ENCODE data around the gene MOXD1.
"Not testable (repeated sequence)": the region's sequence is repeated elsewhere in the genome, so short reads cannot be mapped to it uniquely, and the experiment has no call there.

MOXD1 gene

DNA sequence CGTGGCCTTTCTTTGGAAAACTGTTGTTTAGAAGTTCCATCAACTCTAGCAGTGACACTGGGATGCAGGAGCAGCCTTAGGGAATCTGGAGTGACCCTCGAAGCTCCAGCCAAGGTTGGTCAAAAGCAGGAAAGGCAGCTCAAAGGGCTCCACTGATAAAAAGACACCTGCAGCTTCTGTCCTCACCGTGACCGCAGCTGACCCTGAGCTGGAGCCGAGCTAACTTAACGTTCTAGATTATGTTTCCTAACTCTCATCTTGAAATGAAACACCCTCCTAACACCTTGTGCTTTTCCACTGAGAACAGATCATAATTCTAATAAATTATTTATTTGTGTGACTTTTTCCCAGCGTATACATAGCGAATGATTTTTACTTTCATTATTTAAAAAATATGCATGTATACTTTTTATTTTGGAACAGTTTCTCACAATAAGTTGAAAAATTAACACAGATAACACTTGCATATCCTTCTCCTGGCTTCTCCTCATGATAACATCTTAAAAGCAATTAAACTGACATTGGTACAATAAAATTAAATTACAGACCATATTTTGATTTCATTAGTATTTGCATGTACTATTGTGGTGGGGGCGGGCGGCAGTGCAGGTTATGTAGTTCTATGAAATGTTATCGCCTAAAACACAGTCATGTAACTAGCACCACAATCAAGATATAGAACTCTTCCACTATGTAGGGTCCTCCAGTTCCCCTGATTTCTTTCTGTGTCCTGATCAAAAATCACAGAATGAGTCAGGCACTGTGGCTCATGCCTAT is 116.1 kb downstream of the MOXD1 start:
- no peak for DNase-seq (ENCODE audit: low read depth in 2 of 3, low spot score in 1 of 3)

DNA sequence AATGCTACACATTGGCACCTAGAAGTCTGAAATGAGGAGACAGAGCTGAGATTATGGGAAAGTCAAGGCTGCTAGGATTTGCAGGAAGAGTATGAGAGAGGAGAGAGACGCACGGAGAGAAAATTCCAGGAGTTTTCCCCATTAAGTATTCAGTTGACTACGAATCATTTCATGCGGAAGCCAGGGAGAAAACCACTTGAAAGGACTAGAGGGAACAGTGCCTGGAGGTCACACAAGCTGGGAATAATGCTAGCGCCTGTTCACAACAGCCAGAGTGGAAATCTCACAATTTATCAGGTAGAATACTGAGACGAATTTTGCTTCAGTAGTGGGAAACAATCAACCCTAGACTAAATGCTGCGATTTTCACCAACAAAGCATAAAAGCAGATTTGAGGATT is 118.6 kb downstream of the MOXD1 start:
- DNase-seq (ENCODE audit: low read depth in 2 of 3, low spot score in 1 of 3) = no peak

DNA sequence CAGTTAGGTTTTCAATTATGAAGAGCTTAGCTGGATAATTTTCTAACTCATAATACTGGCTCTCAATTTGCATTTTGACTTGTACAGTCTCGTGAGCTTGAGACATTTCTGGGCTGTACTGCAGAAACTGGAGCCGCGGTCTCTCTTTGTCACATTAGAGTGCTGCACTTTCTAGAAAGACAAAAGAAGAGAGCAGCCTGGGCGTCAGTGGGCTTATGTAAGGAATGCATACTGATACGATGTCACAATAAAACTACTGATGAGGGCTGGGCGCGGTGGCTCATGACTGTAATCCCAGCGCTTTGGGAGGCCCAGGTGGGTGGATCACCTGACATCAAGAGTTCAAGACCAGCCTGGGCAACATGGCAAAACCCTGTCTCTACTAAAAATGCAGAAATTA is 120.8 kb downstream of the MOXD1 start:
- DNase-seq (ENCODE audit: low read depth in 2 of 3, low spot score in 1 of 3) = no peak

DNA sequence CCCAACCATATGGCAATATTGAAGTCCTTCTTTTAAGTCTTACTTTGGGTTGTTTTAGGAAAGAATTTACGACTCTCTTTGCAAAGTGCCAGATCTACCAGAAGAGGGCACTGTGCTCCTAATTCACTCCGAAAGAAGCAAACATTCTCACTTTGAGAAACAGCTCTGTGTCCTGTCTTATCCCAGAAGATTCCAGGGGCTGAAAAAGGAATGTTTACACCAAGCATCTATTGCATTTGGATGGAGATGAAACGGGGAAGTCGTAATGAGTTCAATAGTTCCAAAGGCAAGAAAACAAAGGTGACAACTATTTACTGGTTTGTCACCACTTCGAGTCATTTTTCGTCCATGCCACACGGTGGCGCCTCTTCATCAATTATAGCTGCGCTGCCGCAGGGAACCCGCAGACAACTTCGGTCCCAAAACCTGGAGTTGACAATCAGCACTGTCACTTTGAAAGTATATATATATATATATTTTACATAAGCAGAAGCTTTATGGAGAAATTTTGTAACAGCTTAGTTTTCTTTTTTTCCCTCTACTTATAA is 121.6 kb downstream of the MOXD1 start:
- peak; percentile 49 to 66 (median 61) for DNase-seq (ENCODE audit: low read depth in 2 of 3, low spot score in 1 of 3)

DNA sequence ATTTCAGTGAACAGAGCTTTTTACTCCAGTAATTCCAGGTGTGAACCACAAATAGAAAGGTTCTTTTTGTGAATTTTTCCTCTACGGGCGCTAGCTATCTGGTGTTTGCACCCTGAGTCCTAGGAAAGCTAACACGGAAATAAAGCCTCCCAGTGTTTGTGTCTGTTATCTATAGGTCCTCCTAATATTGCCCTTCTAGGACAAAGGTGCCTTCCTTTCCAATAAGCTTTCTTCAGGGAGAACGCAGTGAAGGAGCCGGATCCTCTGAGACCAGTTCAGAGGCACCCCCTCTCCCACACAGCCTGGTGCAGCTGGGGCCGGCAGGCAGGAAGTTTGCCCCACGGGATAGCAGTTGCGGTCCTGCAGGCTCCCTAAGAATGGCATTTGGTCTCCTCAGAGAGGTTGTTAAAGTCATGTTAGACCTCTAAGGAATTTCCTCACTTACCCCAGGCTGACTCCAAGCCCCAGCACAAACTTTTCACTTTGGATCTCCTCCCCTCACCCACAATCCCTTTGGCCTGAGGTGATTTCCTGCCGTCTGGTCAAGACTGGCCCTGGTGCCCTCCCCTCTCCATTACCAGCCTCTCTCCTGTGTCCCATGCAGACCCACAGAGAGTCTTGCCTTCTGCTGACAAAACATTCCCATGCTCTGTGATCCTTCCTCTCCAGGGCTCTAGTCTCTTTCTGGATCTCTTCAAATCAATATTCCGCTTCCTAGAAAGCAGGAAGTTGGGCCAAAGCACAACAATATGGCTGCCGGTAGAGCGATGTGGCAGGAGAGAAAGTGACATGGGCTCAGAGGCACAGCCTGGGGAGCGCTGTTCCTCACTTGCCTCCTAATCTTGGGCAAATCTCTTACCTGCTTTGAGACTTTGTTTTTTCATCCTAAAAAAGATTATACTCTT is 126.0 kb downstream of the MOXD1 start:
- DNase-seq (ENCODE audit: low read depth in 2 of 3, low spot score in 1 of 3) = no peak

DNA sequence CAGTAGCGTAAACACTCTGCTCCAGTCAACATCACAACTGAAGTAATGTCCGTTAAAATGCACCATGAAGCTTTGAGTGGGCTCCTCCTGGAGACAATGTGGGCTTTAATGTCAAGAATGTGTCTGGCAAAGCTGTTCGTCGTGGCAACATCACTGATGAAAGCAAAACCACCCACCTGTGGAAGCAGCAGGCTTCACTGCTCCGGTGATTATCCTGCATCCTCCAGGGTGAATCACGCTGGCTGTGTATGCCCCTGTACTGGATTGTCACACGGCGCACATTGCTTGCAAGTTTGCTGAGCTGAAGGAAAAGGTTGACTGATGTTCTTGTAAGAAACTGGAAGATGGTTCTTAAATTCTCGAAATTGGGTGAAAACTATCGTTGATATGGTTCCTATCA is 128.5 kb downstream of the MOXD1 start:
- DNase-seq (ENCODE audit: low read depth in 2 of 3, low spot score in 1 of 3) = no peak

DNA sequence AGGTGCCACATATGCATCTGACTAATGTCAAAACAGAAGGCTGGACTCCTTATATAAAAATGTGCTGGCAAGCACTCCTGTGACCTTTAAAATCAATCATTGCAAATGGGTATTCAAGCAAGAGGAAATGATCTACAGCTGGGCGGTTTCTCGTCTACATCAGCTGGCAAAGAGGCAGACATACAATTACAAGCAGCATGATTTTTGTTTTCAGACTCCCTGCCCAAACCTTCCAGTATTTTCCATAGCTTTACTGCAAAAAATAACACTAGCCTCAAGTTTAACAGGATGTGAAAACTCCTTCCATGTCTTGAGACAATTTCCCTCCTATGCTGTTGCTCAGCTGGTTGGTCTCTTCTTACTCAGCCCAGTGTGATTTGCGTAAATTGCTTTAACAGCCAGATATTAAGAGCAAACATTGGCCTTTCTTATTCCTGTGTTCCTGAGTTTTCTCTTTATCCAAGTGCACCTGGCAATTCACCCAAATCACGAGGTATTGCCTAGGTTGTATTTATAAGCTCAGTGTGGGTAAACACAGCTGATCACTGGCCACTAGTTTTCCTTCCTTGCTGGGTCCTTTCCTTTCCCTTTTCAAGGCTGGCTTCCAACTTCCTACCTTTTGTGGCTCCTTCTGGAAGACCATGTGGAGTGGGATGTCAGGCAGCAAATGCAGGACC is 130.4 kb downstream of the MOXD1 start:
- no peak for DNase-seq (ENCODE audit: low read depth in 2 of 3, low spot score in 1 of 3)

DNA sequence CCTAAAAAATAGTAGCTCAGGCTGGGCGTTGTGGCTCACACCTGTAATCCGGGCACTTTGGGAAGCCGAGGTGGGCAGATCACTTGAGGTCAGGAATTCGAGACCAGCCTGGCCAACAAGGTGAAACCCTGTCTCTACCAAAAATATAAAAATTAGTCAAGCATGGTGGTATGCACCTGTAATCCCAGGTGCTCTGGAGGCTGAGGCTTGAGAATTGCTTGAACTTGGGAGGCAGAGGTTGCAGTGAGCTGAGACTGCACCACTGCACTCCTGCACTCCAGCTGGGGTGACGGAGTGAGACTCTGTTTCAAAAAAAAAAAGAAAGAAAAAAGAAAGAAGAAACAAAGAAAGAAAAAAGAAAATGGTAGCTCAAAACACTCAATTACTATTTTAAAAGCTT is 132.6 kb downstream of the MOXD1 start:
- not testable (repeated sequence) for DNase-seq (ENCODE audit: low read depth in 2 of 3, low spot score in 1 of 3)

DNA sequence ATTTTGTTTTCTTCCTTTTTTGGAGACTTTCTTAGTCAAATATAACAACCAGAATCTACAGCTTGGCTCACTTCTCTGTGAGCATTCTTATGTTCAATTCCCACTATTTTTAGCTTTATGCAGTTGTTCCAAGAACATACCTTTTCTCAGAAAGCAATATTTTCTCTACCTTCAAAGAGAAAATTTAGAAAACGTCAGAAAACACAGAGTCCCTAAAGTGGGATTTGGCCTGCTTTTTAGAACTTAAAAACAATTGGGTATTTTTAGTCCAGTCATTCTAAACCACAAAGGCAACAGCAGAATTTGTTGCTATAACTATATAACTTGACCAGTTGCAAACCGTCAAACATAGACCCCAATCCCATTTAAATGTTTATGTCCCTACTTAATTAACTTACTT is 133.1 kb downstream of the MOXD1 start:
- DNase-seq (ENCODE audit: low read depth in 2 of 3, low spot score in 1 of 3) = no peak

DNA sequence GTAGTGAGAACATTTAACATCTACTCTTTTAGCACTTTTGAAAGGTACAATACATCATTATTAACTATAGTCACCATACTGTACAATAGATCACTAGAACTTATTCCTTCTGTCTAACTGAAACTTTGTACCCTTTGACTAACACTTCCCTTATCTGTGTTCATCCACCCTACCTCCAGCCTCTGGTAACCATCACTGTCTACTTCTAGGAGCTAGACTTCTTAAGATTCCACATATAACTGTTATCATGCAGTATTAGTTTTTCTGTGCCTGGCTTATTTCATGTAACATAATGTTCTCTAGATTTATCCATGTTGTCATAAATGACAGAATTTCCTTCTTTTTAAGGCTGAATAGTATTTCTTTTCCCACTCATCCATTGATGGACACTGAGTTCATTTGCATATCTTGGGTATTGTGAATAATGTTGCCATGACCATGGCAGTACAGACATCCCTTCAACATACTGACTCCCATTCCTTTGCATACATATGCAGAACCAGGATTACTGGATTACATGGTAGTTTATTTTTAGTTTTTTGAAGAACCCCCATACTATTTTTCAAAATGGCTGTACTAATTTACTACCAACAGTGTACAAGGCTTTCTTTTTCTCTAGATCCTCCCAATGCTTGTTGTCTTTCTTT is 135.7 kb downstream of the MOXD1 start:
- DNase-seq (ENCODE audit: low read depth in 2 of 3, low spot score in 1 of 3) = no peak

DNA sequence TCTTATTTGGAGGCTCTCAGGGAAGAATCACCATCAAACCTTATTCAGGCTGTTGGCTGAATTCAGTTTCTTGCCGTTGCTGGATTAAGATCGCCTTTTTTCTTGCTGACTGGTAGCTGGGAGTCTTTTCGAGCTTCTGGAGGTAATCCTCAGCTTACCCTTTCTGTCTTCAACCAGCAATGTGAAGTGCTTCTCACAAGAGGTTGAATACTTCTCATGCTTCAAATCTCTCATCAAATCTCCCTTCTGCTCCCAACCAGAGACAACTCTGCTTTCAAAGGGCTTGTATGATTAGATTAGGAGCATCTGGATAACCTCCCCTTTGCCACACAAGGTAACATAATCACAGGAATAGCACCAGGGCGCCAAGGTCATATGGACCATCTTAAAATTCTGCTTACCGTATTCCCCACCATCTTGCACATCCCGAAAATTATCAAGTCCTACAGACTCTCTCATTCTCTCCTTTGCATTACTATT is 137.2 kb downstream of the MOXD1 start:
- no peak for DNase-seq (ENCODE audit: low read depth in 2 of 3, low spot score in 1 of 3)

DNA sequence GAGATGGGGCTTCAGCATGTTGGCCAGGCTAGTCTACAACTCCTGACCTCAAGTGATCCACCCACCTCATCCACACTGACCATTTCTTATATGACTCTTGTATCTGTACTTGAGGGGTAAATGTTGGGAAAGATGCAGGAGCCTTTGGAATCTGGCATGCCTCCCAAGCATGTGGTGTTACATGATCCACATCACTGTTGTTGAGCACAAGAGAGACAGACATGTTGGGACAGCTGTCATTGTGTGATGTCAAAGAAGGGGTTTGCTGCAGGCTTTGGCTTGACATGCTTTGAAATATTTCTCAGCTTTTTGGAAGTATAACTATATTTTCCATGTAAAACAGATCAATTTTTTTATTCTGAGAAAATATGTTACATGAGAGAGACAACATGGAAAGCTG is 139.9 kb downstream of the MOXD1 start:
- DNase-seq (ENCODE audit: low read depth in 2 of 3, low spot score in 1 of 3) = no peak

DNA sequence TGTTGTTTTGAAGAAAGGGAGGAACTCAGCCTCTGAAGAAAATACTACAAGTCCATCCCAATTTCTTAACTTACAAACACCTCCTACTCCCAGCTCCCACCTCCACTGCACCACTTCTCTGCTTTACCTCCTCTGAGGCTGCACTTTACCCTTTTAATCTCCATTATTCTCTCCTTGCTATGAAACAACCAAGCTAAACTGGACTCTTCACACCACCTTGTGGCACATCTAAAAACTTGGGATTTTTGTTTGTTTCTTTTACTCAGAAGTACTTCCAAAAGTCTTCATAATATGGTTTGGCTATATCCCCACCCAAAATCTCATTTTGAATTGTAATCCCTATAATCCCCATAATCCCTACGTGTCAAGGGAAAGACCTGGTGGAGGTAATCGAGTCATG is 142.2 kb downstream of the MOXD1 start:
- DNase-seq (ENCODE audit: low read depth in 2 of 3, low spot score in 1 of 3) = no peak

DNA sequence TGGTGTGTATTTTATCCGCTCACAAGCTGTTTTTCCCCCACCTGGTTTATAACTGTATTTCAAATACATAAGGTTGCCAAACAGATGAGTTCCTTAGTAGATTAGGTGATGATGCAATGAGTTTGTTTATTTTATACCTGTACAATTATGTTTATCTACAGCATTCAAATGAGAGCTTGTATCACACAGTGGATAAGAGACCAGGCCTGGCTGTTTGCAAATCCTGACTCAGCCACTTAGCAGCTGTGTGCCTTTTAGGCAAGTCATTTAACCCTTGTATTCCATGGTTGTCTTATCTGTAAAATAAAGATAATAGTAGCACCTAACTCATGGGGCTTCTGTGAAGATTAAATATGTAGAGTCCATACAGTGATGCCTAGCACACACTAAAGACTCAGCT is 143.7 kb downstream of the MOXD1 start:
- DNase-seq (ENCODE audit: low read depth in 2 of 3, low spot score in 1 of 3) = no peak

DNA sequence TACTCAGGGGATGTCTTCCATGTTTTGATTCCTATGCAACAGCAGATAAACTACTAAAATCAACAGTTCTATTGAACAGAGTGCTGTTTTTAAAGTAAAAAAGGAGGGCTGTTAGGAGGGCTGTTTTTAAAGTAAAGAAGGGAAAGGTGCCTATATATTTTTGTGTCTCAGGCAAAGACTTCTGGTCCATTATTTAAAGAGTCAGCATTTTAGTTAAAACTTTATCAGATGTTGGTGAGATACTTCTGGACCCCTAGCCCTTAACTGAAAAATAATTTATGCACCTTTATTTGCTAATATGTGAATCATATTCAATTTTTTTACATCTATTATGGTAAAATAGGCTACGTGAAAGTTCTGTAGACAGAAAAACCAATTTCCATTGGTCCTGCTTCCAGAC is 144.8 kb downstream of the MOXD1 start:
- no peak for DNase-seq (ENCODE audit: low read depth in 2 of 3, low spot score in 1 of 3)

DNA sequence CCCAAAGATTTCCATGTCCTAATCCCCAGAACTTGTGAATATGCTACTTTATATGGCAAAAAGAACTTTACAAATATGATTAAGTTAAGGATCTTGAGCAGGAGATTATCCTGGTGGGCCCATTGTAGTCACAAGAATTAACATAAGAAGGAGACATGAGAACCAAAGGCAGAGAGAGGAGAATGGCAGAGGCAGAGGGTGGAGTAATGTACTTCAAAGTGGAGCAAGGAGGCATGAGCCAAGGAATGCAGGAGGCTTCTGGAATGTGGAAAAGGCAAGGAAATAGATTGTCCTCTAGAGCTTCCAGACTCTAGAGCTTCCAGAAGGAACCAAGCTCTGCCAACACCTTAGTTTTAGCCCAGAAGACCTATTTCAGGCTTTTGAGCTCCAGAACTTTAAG is 147.4 kb downstream of the MOXD1 start:
- no peak for DNase-seq (ENCODE audit: low read depth in 2 of 3, low spot score in 1 of 3)

DNA sequence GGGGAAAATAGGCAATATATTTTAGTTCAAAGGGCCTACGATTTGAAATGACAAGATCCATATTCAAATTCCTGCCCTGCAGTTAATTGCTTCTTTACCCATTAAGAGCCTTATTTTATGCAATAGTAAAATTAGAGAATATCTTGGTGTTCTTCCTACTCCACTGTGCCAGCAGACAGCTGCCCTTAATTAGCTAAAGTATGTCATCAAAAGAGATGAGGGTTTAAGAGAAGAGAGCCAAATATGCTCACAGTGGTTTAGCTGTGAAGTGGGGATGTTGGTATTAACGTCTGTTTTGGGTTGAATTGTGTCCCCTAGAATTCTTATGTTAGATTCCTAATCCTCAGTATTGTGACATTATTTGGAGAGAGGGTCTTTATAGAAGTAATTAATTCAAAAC is 148.1 kb downstream of the MOXD1 start:
- no peak for DNase-seq (ENCODE audit: low read depth in 2 of 3, low spot score in 1 of 3)

DNA sequence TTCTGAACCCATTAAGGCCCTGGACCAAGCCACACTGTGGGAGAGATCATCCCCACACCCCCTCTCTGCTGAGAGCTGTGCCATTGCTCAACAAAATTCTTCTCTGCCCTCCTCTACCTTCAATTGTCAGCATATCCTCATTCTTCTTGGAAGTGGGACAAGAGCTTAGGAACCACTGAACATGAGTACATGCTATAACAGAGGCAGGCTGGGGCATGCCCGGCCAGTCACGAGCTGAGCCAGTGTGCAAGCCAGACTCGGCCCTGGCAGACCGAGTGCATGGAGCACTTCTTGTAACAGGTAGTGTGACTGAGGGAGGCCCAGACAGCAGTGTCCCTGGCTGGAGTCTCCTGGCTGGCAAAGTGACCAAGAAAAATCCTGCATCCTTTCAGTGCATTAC is 149.2 kb downstream of the MOXD1 start:
- no peak for DNase-seq (ENCODE audit: low read depth in 2 of 3, low spot score in 1 of 3)

DNA sequence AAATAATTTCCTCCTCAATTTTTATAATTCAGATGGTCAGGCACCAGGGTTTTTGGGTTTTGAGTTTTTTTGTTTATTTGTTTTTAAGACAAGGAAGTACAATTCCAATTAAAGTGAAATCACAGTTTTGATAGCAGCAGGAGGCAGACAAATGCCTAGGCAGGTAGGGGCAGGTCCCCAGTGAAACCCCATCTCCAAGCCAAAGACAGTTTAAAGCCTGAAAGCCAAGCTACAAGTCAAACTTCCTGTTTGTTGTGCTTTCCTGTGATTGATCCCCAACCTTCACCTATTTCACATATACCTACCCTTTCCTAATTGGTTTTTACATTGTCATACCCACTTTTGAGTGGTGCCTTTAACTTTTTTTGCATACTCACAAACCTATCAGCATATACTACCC is 149.6 kb downstream of the MOXD1 start:
- DNase-seq (ENCODE audit: low read depth in 2 of 3, low spot score in 1 of 3) = no peak

DNA sequence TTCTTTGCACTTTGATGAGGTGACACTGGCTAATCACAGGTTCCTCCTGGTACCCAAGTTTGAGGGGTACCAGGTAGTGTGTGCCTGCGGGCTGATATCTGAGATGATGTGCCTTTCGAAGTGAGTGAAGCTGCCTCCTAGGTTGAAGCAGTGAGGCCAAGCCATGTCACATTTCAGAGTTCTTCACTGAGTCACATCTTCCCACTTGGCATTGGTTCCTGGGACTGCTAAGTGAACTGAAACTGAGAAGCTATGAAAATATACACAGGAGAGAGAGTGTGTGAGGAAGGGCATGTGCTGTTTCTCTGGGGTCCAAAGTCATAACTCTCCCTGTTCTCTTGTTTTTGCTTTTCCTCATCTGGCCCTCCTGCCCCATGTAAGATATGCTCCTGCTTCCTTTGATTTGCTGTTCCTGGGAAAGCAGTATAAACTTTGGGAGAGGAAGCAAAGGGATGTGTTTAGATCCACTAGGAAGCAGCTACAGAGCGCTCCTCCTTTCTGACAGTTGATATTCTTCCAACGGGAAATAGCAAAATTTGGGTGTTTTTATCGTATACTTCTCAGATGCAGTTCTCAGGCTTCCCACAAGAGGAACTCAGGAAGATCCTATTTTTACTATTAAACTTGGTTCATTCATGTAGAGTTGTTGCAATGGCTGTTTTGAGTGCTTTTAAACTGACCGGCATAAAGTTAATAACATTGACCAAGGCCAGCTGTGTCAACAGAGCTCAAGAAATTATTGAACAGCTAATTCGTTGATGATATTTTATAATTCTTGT is 153.7 kb downstream of the MOXD1 start:
- no peak for DNase-seq (ENCODE audit: low read depth in 2 of 3, low spot score in 1 of 3)
